Measurements from ENCODE around the gene PLEKHF1.

PLEKHF1 gene

DNA sequence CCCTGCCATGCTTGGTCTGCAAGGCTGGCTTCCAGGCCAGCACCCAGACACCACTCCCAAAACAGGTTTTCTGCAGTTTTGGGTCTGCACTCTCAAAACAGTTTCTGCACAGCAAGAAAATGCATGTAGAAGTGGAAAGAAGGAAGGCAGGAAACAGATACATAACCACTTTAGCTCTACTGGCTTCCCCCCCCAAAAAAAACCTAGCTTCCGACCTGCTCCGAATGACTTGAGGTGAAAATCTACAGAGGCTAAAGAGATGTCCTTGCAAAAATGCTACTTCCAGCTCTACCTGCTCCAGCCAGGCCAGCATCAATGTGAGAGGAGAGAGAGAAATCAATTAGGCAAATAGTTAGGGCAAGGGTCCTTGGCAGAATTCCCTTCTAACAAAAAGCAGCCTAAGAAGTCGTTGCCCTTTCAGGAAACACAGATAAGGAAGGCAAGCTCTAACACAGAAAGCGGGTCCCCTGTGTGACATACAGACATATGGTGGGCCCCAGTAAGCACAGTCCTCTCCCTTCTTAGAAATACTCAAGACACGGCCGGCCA lies 46.4 kb downstream of the PLEKHF1 start:
- TF ChIP-seq, protein P1, sequence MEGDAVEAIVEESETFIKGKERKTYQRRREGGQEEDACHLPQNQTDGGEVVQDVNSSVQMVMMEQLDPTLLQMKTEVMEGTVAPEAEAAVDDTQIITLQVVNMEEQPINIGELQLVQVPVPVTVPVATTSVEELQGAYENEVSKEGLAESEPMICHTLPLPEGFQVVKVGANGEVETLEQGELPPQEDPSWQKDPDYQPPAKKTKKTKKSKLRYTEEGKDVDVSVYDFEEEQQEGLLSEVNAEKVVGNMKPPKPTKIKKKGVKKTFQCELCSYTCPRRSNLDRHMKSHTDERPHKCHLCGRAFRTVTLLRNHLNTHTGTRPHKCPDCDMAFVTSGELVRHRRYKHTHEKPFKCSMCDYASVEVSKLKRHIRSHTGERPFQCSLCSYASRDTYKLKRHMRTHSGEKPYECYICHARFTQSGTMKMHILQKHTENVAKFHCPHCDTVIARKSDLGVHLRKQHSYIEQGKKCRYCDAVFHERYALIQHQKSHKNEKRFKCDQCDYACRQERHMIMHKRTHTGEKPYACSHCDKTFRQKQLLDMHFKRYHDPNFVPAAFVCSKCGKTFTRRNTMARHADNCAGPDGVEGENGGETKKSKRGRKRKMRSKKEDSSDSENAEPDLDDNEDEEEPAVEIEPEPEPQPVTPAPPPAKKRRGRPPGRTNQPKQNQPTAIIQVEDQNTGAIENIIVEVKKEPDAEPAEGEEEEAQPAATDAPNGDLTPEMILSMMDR (conservative IDR thresholded peaks at IDR 0.05), result no peak
- TF ChIP-seq ZFX (IDR thresholded peaks at IDR 0.05), result no peak
- no peak overlapping the region for H3K27ac ChIP-seq

- TF ChIP-seq, protein P1 (conservative IDR thresholded peaks at IDR 0.05), result no peak
- H3K27ac ChIP-seq, result no peak overlapping the region
Observed at GRCh38 chr19:29712744-29713516, 47.7 kb downstream of the PLEKHF1 start.

DNA sequence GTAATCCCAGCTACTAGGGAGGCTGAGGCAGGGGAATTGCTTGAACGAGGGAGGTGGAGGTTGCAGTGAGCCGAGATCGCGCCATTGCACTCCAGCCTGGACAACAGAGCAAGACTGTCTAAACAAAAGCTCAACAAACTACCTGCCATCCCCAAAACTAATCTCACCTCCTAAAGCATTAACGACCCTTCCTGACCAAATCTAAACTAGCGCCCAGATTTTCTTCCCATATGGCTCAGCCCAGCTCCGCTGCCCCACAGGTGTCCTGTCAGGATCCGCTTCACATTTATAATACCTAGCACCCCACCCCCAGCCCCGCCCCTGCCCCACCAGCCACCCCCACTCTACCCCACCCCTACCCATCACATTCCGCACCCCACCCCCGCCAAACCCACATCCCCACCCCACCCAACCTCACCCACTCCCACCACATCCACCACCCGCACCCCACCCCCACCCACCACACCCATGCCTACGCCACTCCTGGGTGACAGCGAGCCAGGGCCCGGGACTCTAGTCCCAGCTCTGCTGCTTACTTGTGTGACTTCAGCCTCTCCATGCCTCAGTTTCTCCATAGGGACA lies 49.2 kb downstream of the PLEKHF1 start:
- peak overlapping the region; percentile 94 for H3K27ac ChIP-seq
- TF ChIP-seq ZFX (IDR thresholded peaks at IDR 0.05), result no peak
- TF ChIP-seq, protein P1 (conservative IDR thresholded peaks at IDR 0.05), result no peak

DNA sequence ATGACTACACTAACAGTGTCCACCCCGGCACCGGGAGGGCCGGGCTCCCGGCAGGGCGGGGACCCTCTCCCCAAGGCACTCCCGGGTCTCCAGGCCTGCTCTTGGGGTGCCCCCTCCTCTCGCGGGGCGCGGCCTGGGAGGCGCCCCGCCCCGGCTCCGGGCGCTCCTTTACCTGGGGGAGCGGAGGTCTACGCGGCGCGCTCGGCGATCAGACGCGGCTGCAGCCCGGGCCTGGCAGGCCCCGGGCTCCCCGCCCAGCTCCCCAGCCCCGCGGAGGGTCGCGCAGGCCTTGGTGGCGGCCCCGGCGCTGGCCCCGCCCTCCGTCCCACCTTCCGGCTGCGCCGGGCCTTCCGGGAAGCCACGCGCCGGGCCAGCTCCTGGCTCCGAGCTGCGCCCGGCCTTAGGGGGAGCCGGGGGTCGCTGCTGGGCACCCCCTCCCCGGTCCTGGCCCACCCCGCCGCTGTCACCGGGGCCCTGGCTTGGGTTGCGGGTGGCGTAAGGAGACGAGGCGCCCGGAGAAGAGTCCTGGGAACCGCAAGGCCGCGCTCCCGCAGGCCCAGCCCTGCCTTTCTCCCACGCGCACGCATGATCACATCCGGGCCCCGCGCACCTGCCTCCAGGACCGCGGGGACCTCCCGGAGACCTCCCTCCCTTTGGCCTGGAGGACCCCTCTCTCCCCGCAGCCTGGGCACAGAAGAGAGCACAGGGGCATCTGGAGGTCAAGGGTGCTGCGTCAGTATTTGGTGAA lies 49.9 kb downstream of the PLEKHF1 start, which contains the start of gene C19orf12:
Gene C19orf12 (minus strand): TSS at position 309 of the 748 bp plus-strand sequence. CDS start 6,848 bp downstream, outside the sequence.
- H3K27ac ChIP-seq, result peak within 1 kb of the TSS; percentile 94
- peak; percentile 99 for TF ChIP-seq ZFX (IDR thresholded peaks at IDR 0.05)
- TF ChIP-seq, protein P1 (conservative IDR thresholded peaks at IDR 0.05), result no peak

DNA sequence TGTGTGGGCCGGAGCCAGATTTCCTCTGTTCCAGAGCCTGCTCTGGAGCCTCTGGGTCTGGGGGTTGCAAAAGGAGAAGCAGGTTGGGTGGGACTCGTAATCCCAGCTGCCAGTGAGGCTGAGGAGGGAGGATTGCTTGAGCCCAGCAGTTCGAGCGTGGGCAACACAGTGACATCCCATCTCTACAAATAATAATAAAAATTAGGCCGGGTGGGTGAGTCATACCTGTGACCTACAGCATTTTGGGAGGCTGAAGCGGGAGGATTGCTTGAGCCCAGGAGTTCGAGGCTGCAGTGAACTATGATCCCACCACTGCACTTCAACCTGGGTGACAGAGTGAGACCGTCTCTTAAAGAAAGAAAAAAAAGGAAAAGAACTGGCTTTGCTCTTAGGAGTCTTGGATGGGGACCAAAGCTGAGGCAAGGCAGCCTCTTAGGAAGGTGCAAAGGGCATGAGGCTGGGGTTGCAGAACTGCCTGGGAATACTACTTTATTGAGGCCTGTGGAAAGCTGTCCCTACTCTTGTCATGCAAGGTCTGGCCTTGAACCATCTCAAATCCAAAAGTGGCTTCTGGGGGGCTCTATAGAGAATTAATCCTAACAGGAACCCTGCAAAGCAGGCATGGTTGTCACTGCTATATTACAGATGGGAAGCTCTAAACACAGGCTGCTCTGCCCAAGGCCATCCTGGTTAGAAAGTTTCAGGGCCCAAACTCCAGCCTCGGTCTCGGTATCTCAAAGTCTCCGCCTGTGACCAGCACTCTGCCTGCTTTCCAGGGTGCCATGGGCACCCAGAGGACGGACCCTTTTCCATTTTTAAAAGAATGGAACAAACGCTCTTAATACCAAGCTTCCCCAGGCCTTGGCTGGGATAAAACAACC lies 50.7 kb downstream of the PLEKHF1 start:
- TF ChIP-seq, protein P1 (conservative IDR thresholded peaks at IDR 0.05), result no peak
- no peak for TF ChIP-seq ZFX (IDR thresholded peaks at IDR 0.05)

GRCh38 chr19:29717051-29717450 lies 51.8 kb downstream of the PLEKHF1 start:
- no peak overlapping the region for H3K27ac ChIP-seq
- no peak for TF ChIP-seq ZFX (IDR thresholded peaks at IDR 0.05)
- TF ChIP-seq, protein P1 (conservative IDR thresholded peaks at IDR 0.05), result no peak

More for the DNA sequence above, 50.7 kb downstream of the PLEKHF1 start:
- peak overlapping the region; percentile 94 for H3K27ac ChIP-seq
